Stimulated activated CD4-positive, alpha-beta T cell treated with anti-CD3 and anti-CD28 coated beads, Interleukin-12 subunit alpha, Interleukin-12 subunit beta, amount 100 ng/mL, for 48 hours (primary cell): ENCODE measurements around the gene ERP29.
"Not testable (repeated sequence)": the region's sequence is repeated elsewhere in the genome, so short reads cannot be mapped to it uniquely, and the experiment has no call there.

Experiments used
- DNase-seq, 3 donors: peaks; one replicate each; pipeline ENCODE4 v3.0.0-alpha.2; 2020; ENCODE audit warnings: low read depth in 2 of 3, low spot score in 1 of 3

ERP29 gene

DNA sequence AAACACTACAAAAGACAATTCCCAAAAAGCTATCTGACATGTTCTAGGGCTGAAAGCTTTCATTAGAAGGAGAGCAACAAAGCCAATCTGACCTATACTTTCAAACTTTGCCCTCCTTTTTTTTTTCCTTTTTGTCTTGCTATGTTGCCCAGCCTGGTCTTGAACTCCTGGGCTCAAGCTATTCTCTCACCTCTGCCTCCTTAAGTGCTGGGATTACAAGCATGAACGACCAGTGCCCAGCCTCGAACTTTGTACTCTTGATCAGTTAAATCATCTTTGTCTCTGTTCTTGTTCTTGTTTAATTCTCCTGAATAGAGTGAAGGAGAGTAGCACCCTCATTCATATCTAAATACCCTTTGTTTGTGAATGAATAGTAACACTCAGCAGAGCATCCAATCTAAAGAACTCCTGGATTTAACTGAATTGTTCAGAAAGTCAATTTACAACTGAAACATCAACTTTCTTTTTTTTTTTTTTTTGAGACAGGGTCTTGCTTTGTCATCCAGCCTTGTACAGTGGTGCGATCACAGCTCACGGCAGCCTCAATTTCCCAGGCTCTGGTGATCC lies 22.1 kb downstream of the ERP29 start:
- DNase-seq = no peak

DNA sequence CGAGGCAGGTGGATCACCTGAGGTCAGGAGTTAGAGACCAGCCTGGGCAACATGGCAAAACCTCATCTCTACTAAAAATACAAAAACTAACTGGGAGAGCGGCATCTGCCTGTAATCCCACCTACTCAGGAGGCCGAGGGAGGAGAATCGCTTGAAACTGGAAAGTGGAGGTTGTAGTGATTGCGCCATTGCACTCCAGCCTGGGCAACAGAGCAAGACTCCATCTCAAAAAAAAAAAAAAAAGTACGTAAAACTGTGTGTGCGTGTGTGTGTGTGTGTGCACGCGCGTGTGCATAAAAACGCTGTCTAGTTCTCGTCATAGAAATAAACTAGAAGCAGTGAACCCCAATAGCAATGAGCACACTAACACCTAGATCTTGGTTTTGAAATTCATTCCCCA lies 23.4 kb downstream of the ERP29 start:
- not testable (repeated sequence) for DNase-seq

DNA sequence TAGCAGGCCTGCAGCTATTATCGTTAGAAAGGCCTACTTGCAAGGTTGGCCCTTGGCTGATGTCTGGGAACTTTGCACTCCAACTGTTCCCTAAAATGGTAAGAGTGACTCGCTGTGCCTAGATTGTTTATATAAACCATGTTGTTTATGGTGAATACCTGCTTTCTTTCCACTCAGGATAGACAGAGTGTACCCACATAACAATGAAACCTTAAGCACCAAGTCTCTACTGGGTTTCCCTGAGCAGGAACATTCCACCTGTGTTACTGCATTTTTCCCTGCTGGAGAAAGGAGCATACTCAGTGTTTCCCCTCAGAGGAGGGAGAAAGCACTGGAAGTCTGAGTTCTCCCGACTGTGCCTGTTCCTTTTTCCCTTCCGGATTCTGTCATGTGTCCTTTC lies 32.8 kb downstream of the ERP29 start:
- DNase-seq = no peak

DNA sequence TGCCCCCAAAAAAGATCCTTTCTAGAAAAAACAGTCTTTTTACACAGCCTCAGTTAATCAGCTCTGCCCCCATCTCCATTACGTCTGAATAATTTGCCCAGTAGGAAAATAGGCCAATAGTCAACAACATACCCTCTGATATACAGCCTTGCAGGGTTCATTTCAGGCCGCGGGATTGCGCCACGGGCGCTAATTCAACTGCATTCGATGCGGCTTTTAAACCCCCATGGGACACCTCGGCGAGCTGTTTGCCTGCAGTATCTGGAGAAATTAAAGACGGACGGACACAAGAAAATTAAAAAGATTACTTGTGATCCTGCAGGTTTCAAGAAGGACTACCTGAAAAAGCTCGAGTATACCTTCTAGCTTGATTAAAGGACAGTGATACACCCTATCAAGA lies 36.1 kb downstream of the ERP29 start:
- no peak for DNase-seq

DNA sequence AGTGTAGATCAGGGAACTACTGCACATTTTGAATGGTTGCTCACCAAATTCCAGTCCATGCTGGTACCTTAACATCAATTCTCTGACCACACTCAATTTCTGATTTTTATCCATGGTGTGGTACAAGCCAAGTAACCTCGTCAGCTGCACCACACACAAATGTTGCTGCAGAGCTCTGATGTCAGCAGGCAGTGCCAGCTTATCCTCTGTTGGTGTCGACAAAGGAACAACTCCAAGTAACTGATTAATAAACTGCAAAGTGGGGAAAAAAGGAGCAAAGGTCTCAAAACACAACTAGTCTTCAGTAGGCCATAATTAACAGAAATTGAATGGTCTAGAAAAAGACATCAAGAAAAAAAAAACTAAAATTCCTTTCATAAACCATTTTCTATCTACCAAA lies 47.9 kb downstream of the ERP29 start:
- no peak for DNase-seq

DNA sequence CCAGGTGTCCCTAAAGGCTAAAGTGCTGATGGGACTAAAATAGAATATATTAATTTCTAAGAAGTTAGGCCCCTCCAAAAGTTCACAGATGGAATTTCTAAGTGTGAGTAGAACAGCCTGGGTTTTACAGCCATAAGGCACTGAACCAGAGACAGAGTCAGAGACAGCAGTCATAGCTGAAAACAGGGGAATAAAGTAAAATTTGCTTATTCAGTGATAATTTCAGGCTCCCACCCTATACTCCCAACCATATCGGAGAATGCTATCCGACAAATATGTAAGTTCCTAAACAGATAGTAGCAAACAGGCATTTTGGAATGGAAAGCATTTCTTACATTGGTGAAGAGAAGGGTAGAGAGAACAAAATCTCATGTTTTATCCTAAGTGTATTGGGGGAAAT lies 50.0 kb downstream of the ERP29 start:
- DNase-seq = no peak

DNA sequence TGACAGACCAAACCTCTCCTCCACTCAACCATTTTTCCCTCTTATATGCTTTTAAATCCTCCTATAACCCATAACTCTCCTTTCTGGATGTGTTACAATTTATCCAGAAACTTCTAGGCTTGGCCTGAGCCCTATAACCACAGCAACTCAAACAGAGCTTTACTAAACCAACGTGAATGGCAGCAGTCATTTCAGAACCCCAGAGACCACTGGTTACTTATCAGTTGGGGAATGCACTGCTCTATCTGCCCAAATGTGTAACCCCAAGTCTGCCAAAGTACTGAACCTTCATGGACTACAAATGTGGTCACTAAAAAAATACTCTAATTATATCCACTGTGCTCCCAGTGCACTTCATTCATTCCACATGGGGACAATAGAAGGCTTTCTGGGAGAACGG lies 53.3 kb downstream of the ERP29 start:
- DNase-seq = no peak
